Liver (tissue), 9 donors: Measurements from ENCODE around the gene MED26. TPM values are rescaled to one million over a fixed set of nuclear protein-coding genes. Genes with fewer than 3 reads are reported as not detected.
"Not testable (repeated sequence)": the region's sequence is repeated elsewhere in the genome, so short reads cannot be mapped to it uniquely, and the experiment has no call there.

Source experiments
- DNase-seq: peaks from one replicate; pipeline ENCODE4 v3.0.0-alpha.2; 2017; ENCODE audit warnings: low spot score
- H3K27ac ChIP-seq, 2 donors: one replicate each; pipeline ENCODE4 v1.7.0; 2013; ENCODE audit warnings: inconsistent platforms in 2 of 2, low read length in 2 of 2, control low read depth in 1 of 2, low read depth in 1 of 2, mild to moderate bottlenecking in 1 of 2
- H3K27me3 ChIP-seq, 4 donors: one replicate each; pipeline versions ENCODE4 v1.6.1 to v1.7.0; 2013; ENCODE audit warnings: low read length in 3 of 4, inconsistent platforms in 1 of 4, mild to moderate bottlenecking in 1 of 4, moderate library complexity in 1 of 4; ENCODE audit not compliant: control insufficient read depth in 4 of 4, insufficient read depth in 4 of 4
- H3K36me3 ChIP-seq, 4 donors: one replicate each; pipeline versions ENCODE4 v1.6.1 to v1.7.0; 2013; ENCODE audit warnings: low read length in 3 of 4, mild to moderate bottlenecking in 3 of 4, low read depth in 1 of 4, moderate library complexity in 1 of 4; ENCODE audit not compliant: control insufficient read depth in 4 of 4, insufficient read depth in 3 of 4
- H3K4me1 ChIP-seq, 4 donors: one replicate each; pipeline versions ENCODE4 v1.6.1 to v1.7.0; 2013; ENCODE audit warnings: low read length in 3 of 4, mild to moderate bottlenecking in 3 of 4, moderate library complexity in 1 of 4; ENCODE audit not compliant: control insufficient read depth in 4 of 4, insufficient read depth in 4 of 4
- H3K4me3 ChIP-seq, 3 donors: one replicate each; pipeline versions ENCODE4 v1.6.1 to v1.7.0; 2013; ENCODE audit warnings: low read length in 3 of 3, control low read depth in 1 of 3, low read depth in 1 of 3, mild to moderate bottlenecking in 1 of 3
- H3K9ac ChIP-seq, 2 donors: one replicate each; pipeline ENCODE4 v1.7.0; 2013; ENCODE audit warnings: low read length in 2 of 2, mild to moderate bottlenecking in 2 of 2, moderate library complexity in 2 of 2, control low read depth in 1 of 2, low read depth in 1 of 2
- H3K9me3 ChIP-seq, 4 donors: one replicate each; pipeline versions ENCODE4 v1.6.1 to v1.7.0; 2013; ENCODE audit warnings: low read length in 3 of 4; ENCODE audit not compliant: control insufficient read depth in 4 of 4
- ATF3 ChIP-seq: IDR thresholded peaks from 2 replicates; pipeline ENCODE4 v1.6.1; 2016; ENCODE audit warnings: antibody characterized with exemption
- EGR1 ChIP-seq, 2 donors: IDR thresholded peaks; 2 replicates each; pipeline ENCODE4 v1.6.1; 2016 to 2018; ENCODE audit warnings: antibody characterized with exemption in 2 of 2, low read depth in 2 of 2
- FOXA1 ChIP-seq: IDR thresholded peaks from 2 replicates; pipeline ENCODE4 v1.6.1; 2016; ENCODE audit warnings: antibody characterized with exemption
- FOXA2 ChIP-seq: IDR thresholded peaks from 2 replicates; pipeline ENCODE4 v1.6.1; 2016; ENCODE audit warnings: antibody characterized with exemption
- GABPA ChIP-seq, 2 donors: IDR thresholded peaks in 1 of 2; conservative IDR thresholded peaks in 1 of 2; 2 replicates each; pipeline ENCODE4 v1.6.1; 2016; ENCODE audit warnings: antibody characterized with exemption in 2 of 2, mild to moderate bottlenecking in 1 of 2, moderate library complexity in 1 of 2
- HNF4A ChIP-seq, 2 donors: conservative IDR thresholded peaks; 2 replicates each; pipeline ENCODE4 v1.6.1; 2016; ENCODE audit warnings: antibody characterized with exemption in 2 of 2, mild to moderate bottlenecking in 2 of 2
- HNF4G ChIP-seq: IDR thresholded peaks from 2 replicates; pipeline ENCODE4 v1.6.1; 2016; ENCODE audit warnings: antibody characterized with exemption
- JUND ChIP-seq, 2 donors: IDR thresholded peaks; 2 replicates each; pipeline ENCODE4 v1.6.1; 2016; ENCODE audit warnings: antibody characterized with exemption in 2 of 2
- MAX ChIP-seq: IDR thresholded peaks from 2 replicates; pipeline ENCODE4 v1.6.1; 2016; ENCODE audit warnings: antibody characterized with exemption
- NR2F2 ChIP-seq: IDR thresholded peaks from 2 replicates; pipeline ENCODE4 v1.6.1; 2016; ENCODE audit warnings: antibody characterized with exemption
- RAD21 ChIP-seq, 2 donors: IDR thresholded peaks; 2 replicates each; pipeline ENCODE4 v1.6.1; 2016; ENCODE audit warnings: antibody characterized with exemption in 2 of 2, mild to moderate bottlenecking in 2 of 2
- RXRA ChIP-seq, 2 donors: IDR thresholded peaks; 2 replicates each; pipeline ENCODE4 v1.6.1; 2017 to 2018; ENCODE audit warnings: antibody characterized with exemption in 2 of 2, mild to moderate bottlenecking in 1 of 2
- SP1 ChIP-seq: IDR thresholded peaks from 2 replicates; pipeline ENCODE4 v1.6.1; 2018; ENCODE audit warnings: antibody characterized with exemption, mild to moderate bottlenecking
- TAF1 ChIP-seq: conservative IDR thresholded peaks from 2 replicates; pipeline ENCODE4 v1.6.1; 2016; ENCODE audit warnings: antibody characterized with exemption, mild to moderate bottlenecking
- YY1 ChIP-seq: IDR thresholded peaks from 2 replicates; pipeline ENCODE4 v1.6.1; 2016; ENCODE audit warnings: antibody characterized with exemption, mild to moderate bottlenecking
- WGBS: extraction: QIAGEN DNeasy Blood & Tissue Kit; methylation state at CpG from one replicate; pipeline ENCODE4 v1.1.7; 2013; 5-methylcytosine and 5-hydroxymethylcytosine counted together
- polyA plus RNA-seq, 2 donors: library from polyadenylated mRNA; stranded (reverse) in 1 of 2; unstranded in 1 of 2; fragments of 200-250 nt in 1 of 2; fragments of >200 nt in 1 of 2; fragmentation: Nextera tagmentation in 1 of 2; extraction: Ambion mirVana in 1 of 2; gene quantifications; one replicate each; pipeline versions ENCODE4 v1.2.1 to v1.2.3, GENCODE V29; 2013 to 2015
- total RNA-seq, 2 donors: library from RNA; depleted of rRNA; stranded (reverse); fragments of >200 nt; gene quantifications; one replicate each; pipeline ENCODE4 v1.2.3, GENCODE V29; 2014
- TF ChIP-seq, protein P1 (sequence below): fragments of 150-350 bp; IDR thresholded peaks from 2 replicates; pipeline ENCODE4 v1.5.1; 2017; ENCODE audit warnings: improper control_type of control experiment, low read depth, low read length; ENCODE audit not compliant: missing input control
- TF ChIP-seq, protein P2 (sequence below): IDR thresholded peaks from 2 replicates; pipeline ENCODE4 v1.6.1; 2016; ENCODE audit warnings: antibody characterized with exemption, mild to moderate bottlenecking
- TF ChIP-seq, protein P3 (sequence below): IDR thresholded peaks from 2 replicates; pipeline ENCODE4 v1.6.1; 2016; ENCODE audit warnings: antibody characterized with exemption
- donor health status: healthy.
- donor health status: healthy.
- donor health status: healthy.
- donor health status: healthy.
- donor health status: healthy.

Gene MED26
- total and polyA plus RNA-seq, 4 donors, result 1.5 to 3.8 (median 3.2) TPM

DNA sequence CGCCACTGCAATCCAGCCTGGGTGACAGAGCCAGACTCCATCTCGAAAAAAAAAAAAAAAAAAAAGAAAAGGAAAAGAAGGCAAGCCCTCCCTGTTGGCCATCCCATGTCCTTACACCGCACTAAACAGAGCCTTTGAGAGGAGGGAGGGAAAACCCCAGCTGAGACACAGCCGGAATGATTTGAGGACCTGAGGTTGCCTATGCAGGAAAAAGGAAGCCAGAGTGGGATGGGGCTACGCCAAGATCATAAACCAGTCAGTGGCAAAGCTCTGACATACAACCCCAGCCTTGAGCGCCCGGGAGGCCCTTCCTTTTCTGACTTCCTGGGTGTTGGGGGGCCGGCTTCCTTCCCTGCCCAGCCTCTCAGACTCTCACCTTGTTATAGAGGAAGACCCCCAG is 73.2 kb downstream of the MED26 start (continued):
- TF ChIP-seq GABPA (IDR thresholded peaks at IDR 0.05 in 1 of 2, conservative IDR thresholded peaks at IDR 0.05 in 1 of 2), result no peak
- TF ChIP-seq, protein P1, sequence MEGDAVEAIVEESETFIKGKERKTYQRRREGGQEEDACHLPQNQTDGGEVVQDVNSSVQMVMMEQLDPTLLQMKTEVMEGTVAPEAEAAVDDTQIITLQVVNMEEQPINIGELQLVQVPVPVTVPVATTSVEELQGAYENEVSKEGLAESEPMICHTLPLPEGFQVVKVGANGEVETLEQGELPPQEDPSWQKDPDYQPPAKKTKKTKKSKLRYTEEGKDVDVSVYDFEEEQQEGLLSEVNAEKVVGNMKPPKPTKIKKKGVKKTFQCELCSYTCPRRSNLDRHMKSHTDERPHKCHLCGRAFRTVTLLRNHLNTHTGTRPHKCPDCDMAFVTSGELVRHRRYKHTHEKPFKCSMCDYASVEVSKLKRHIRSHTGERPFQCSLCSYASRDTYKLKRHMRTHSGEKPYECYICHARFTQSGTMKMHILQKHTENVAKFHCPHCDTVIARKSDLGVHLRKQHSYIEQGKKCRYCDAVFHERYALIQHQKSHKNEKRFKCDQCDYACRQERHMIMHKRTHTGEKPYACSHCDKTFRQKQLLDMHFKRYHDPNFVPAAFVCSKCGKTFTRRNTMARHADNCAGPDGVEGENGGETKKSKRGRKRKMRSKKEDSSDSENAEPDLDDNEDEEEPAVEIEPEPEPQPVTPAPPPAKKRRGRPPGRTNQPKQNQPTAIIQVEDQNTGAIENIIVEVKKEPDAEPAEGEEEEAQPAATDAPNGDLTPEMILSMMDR, result no peak

DNA sequence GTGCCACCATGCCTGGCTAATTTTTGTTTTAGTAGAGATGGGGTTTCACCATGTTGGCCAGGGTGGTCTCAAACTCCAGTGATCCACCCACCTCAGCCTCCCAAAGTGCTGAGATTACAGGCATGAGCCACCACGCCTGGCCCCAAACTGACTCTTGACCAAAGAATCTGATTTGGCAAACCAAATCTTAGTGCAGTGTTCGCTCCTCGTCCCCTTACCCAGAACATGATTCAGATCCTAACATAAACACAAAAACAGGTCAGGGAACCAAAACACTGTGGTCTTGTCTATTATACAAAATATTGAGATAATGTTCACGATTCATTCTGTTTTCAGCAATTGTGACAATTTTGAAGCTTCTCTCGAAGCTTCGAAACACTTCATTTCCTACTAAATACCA is 76.1 kb downstream of the MED26 start:
- Histone ChIP-seq H3K4me1 (peaks cover 0 to 12% (median 7%) of the 10 kb centered on the region in 4 donors), H3K36me3 (peaks cover 11 to 37% (median 15%) of the 10 kb centered on the region in 4 donors)
- H3K9ac ChIP-seq, DNase-seq, H3K27me3 ChIP-seq, H3K4me3 ChIP-seq, H3K27ac ChIP-seq, H3K9me3 ChIP-seq: not testable (repeated sequence)
- 97% methylated on average over 6 of the region's 6 CpGs for WGBS

DNA sequence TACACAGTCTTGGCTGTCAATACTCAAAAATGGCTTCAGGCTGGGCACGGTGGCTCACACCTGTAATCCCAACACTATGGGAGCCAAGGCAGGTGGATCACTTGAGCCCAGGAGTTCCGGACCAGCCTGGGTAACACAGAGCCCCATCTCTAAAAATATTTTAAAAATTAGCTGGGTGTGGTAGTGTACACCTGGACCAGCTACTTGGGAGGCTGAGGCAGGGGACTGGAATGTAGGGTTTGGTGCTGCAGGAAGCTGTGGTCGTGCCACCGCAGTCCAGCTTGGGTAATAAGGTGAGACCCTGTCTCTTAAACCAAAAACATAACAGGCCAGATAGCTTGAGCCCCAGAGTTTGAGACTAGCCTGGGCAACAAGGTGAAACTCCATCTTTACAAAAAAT is 79.0 kb downstream of the MED26 start:
- TF ChIP-seq NR2F2 (no peak), HNF4G (no peak), FOXA1 (no peak), FOXA2 (no peak), TAF1 (no peak), ATF3 (no peak), RXRA (IDR thresholded peaks at IDR 0.05) (no peak), GABPA (IDR thresholded peaks at IDR 0.05 in 1 of 2, conservative IDR thresholded peaks at IDR 0.05 in 1 of 2) (no peak), SP1 (no peak), HNF4A (conservative IDR thresholded peaks at IDR 0.05) (no peak), JUND (IDR thresholded peaks at IDR 0.05) (no peak), RAD21 (IDR thresholded peaks at IDR 0.05) (no peak), YY1 (no peak), MAX (no peak), EGR1 (IDR thresholded peaks at IDR 0.05; ENCODE audit: low read depth in 2 of 2) (no peak)
- TF ChIP-seq, protein P1, result no peak
- TF ChIP-seq, protein P2, sequence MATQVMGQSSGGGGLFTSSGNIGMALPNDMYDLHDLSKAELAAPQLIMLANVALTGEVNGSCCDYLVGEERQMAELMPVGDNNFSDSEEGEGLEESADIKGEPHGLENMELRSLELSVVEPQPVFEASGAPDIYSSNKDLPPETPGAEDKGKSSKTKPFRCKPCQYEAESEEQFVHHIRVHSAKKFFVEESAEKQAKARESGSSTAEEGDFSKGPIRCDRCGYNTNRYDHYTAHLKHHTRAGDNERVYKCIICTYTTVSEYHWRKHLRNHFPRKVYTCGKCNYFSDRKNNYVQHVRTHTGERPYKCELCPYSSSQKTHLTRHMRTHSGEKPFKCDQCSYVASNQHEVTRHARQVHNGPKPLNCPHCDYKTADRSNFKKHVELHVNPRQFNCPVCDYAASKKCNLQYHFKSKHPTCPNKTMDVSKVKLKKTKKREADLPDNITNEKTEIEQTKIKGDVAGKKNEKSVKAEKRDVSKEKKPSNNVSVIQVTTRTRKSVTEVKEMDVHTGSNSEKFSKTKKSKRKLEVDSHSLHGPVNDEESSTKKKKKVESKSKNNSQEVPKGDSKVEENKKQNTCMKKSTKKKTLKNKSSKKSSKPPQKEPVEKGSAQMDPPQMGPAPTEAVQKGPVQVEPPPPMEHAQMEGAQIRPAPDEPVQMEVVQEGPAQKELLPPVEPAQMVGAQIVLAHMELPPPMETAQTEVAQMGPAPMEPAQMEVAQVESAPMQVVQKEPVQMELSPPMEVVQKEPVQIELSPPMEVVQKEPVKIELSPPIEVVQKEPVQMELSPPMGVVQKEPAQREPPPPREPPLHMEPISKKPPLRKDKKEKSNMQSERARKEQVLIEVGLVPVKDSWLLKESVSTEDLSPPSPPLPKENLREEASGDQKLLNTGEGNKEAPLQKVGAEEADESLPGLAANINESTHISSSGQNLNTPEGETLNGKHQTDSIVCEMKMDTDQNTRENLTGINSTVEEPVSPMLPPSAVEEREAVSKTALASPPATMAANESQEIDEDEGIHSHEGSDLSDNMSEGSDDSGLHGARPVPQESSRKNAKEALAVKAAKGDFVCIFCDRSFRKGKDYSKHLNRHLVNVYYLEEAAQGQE, result no peak
- TF ChIP-seq, protein P3, sequence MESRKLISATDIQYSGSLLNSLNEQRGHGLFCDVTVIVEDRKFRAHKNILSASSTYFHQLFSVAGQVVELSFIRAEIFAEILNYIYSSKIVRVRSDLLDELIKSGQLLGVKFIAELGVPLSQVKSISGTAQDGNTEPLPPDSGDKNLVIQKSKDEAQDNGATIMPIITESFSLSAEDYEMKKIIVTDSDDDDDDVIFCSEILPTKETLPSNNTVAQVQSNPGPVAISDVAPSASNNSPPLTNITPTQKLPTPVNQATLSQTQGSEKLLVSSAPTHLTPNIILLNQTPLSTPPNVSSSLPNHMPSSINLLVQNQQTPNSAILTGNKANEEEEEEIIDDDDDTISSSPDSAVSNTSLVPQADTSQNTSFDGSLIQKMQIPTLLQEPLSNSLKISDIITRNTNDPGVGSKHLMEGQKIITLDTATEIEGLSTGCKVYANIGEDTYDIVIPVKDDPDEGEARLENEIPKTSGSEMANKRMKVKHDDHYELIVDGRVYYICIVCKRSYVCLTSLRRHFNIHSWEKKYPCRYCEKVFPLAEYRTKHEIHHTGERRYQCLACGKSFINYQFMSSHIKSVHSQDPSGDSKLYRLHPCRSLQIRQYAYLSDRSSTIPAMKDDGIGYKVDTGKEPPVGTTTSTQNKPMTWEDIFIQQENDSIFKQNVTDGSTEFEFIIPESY, result no peak
- H3K36me3 ChIP-seq, result peaks cover 8 to 18% (median 9%) of the 10 kb centered on the region in 4 donors
- peaks cover 0 to 12% (median 9%) of the 10 kb centered on the region in 4 donors for H3K4me1 ChIP-seq
- no peak overlapping the region for H3K4me3 ChIP-seq
- H3K9me3 ChIP-seq, result no peaks in the 10 kb centered on the region
- H3K27me3 ChIP-seq, result no peaks in the 10 kb centered on the region
- WGBS, result 96% methylated on average over 4 of the region's 4 CpGs
- no peak for DNase-seq
- no peak overlapping the region for H3K27ac ChIP-seq
- no peak overlapping the region for H3K9ac ChIP-seq
